NCI-H1417 treated with DMSO at 0.1 percent for 48 hours (cell line): ENCODE data around the gene KCNQ1.

Experiments used
- DNase-seq: peaks from one replicate; lab custom pipeline; 2025; lab: John Stamatoyannopoulos, UW

The KCNQ1 gene

DNA sequence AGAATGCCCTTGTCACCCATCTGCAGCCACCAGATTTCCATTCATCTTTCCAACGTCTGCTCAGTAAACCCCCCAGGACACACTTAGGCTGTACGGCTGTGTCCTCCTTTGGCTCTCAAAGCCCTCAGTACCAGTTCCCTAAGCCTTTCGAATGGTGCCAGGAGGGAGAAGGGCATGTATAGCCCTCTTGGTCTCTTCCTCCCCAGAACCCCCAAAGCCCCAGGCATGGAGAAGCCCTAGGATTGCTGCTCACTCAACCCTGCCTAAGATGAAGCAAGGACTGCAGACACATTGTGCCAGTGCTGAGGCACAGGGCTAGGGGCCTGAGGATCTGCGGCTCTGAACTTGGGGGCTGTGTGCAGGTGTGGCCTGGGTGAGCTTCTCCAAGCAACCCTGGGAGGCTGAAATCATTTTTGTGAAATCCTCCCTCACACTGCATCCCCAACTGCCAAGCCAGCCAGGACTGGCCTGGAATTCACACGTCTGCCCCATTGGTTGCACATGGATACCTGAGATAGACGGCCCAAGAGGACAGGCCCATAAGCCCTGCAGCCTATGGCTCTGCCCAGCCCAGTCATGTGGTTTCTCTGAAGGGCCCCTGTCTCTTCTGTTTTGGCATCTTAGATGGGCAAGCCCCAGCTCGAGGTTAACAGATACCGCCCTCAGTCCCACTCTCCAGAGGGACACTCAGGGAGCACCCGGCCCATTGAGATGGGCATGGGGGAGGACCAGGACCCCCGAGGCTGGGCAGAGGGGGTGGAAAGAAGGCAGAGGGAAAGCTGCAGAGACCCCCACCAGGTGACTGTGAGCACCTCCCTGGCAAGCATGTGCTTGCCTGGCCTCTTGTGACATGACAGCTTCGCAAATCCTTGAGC, 221.0 kb downstream of the KCNQ1 start:
- no peak for DNase-seq

DNA sequence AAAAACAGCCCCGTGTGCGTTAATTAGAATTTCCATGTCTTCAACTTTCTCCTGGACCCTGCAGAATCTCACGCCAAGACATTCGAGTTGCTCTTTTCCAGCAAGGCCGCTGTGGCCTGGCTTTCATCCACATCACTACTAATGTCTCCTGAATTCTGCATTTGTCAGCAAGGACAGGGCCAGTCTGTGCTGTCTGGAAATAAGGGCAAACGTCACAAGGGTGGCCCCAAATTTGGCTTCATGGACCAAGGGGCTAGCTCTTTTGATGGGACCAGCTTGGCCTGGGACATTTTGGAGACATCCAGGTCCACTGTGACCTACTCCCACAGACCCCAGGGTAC, 221.6 kb downstream of the KCNQ1 start:
- no peak for DNase-seq

DNA sequence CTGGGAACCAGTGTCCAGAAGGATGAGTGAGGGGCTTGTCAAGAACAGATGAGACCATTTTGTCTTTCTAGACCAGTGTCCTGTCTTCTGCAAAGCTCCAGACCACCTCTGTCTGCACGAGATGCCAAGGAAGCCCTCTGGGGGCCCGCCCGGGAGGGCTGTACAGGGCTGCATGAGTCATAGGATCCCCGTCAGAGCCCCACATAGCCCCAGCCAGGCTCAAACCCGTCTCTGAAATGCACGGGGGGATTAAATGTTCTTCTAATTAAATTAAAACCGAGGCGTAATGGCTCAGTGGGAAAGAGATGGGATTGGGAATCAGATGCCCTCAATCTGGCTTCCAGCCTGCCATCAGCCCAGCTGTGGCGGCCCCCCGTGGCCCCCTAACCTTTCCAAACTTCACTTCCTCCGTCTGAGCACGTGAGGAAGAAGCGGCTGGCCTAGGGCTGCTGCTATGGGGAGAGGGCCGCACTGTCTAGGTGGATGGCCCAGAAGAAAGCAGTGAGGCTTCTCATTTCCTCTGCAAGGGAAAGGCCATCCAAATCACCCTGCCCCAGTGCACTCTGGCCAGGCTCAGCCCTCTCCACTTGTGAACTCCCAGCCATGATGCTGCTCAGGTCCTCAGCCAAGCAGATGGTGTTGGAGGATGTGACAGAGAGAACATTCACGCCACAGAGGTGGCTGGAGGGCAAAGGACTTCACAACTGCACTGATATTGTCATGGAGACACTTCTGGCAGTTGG, 222.2 kb downstream of the KCNQ1 start:
- no peak for DNase-seq

DNA sequence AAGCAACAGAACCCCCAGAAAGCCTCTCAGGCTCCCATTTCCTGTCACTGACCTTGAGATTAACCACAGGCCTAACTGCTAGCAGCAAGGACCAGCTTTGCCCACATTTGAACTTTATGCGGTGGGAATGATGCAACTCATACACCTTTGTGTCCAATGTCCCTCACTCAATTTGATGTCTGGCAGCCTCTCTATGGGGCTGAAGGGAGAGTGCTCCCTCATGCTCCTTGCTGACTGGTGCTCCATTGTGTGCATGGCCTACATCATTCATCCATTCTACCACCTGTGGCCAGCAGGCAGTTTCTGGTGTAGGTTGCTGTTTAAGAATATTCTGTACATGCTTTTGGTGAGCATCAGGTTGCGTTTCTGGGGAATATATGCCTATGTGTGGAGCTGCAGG, 223.1 kb downstream of the KCNQ1 start:
- DNase-seq, result no peak

DNA sequence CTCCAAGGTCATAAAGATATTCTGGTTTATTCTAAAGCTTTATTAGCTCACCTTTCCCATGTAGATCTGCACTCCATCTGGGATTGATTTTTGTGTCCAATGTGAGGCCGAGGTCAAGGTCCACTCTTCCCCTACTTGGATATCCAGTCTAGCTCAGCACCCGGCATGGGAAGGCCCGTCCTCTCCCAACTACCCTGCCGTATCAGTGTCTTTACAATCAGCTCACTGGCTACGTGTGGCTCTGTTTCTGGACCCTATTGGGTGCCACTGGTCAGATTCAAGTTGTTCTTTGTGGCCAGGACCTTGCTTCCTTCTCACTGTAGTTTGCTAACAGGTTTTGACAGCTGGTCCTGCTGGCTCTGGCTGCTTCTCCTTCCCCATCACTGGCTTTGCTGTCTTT, 224.1 kb downstream of the KCNQ1 start:
- no peak for DNase-seq

DNA sequence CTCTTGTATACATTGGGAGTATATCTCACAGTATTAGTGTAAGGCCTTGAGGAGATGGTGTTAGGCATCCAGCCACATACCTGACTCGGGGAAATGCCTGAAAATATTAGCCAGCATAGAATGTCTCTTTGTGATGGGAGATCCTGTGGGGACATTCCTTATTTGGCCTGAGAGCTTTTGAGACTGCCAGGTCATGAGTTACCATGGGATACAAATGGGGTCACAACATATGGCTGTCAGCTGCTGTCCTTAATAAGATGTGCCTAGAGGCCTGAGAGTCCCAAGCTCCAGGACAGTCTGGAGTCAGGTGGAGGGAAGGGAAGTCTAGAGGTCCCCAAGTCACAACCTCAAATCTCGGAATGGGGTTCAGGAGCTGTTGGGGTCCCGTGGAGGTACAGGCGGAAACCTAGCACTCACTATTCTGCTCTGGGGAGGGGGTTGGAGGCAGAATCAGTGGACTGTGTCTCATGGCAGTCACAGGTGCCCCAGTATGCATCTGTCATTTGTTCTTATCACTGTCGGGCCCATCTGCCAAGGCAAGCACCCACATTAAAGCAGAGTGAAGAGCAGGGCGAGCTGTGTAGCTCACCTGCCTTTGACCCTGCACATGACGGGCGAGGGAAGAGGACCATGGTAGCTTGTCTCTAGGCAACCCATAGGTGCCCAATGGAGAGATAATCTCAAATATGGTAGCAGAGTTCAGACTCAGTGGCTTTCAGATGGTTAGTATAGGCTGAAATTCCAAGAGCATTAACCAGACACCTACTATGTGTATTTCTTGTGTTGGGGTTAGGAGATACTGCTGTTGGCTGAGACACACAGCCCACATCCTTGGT, 225.0 kb downstream of the KCNQ1 start:
- no peak for DNase-seq

DNA sequence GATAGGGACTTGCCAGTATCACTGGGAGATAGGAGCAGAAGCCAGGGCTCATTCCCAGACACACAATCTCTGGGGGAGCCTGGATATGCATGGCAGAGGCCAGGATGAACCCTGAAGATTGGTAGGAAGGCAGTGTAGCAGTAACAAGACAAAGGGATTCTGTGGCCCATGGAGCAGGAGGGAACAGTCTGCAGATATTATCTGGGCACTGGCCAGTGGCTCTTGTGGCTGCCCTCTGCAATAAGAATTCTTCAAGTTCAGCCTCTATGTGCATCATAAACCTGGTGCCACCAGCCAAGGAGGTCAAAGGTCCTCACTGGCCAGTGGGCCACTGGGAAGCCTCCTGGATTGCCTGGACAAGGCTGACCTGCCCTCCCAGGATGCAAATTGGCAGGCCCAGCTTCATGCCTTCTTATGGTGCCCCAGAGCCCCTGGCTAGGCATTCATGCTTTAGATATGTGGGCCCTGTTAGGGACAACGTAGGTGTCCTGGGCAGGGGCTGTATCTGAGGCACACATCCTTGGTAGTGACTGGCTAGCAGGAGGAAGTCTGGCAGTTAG, 225.8 kb downstream of the KCNQ1 start:
- no peak for DNase-seq

DNA sequence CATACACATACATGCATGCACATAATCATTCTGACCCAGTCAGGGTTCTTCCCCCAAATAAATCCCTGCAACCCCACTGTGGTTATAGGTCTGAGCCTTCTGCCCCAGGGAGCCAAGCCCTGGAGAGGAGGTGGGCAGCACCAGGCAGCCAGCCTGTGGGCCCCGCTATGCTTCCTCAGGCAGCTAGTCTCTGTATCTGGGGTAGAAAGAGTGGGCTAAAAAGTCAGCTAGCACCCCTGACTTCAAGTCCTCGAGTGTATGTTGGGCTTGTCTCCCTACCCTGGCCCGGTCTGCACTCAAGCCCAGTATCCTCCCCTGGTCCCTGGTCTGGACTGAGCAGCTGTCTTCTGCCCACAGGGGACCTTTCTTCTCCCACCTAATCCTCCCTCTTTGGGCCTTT, 226.9 kb downstream of the KCNQ1 start:
- DNase-seq, result no peak

DNA sequence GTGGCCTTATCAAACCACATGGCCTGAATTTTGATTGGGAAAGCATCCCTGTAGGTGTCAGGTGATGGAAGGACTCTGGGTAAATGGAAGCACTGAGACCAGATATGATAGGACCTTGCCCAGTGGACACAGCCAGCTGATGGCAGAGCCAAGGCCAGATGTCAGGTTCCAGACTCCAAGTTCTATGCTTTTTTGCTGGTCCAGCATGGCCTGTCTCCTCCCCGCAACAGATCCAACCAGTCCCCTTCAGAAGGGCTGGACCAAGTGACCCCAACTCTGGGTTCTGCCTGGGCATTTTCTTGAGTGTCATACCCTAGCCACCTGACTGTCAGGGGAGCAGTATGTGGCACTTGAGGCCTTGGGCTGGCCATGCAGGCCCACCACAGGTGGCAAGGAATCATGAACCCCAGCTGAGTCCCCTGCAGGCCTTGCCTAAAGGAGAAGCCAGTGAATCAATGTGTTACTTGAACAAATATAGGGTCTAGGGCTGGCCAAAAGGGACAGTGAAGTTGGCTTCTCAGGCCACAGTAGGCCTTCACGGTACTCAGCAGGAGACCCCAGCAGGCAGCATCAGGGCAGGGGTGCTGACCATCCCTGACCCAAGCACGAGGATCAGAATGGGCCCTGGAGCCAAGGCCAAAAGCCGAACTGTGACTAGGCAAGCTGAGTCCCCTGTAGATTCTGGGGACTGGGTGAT, 227.9 kb downstream of the KCNQ1 start:
- no peak for DNase-seq

DNA sequence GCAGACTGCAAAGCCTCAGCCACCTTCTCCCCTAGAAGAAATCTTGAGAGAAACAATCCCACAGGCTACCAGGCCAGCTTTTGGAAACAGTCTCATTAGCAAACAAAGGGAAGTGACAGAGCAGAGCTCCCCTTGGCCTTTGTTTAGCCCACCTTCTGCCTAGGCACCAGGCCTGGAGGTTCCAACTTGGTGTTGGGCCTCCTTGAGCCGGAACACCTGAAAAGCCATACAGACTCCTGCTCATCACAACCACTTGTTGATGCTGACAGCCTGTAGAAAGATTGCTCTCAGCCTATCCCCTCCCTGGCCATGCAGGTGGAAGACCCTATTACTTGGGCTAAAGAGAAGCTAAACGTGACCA, 228.4 kb downstream of the KCNQ1 start:
- DNase-seq, result no peak

DNA sequence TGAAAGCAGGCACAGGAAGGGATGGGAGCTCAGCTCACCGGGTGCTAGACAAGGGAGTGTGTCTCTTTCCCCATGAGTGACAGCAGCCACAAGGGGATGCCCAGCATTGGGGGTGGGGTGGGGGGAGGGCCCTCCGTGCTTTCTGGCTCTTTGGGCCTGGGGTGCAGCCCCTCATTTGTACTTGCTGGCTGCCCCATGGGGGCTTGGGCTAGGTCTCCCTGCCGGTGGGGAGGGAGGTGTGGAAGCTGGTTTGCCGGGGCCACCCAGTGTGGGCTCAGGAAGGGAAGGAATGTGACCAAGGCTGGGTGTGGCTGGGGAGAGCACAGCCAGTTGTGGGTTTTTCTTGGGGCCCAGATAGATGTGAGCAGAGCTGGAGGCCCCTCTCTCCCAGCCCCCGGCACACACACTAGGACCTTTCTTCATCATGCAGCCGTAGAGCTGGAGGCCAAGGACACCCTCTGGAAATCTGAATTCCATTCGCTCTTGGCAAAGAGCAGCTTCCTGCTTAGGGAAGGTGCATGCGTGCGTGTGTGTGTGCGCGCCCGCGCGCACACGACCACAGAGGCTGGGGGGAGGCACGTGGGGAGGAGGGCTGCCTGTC, 229.2 kb downstream of the KCNQ1 start:
- DNase-seq, result no peak

DNA sequence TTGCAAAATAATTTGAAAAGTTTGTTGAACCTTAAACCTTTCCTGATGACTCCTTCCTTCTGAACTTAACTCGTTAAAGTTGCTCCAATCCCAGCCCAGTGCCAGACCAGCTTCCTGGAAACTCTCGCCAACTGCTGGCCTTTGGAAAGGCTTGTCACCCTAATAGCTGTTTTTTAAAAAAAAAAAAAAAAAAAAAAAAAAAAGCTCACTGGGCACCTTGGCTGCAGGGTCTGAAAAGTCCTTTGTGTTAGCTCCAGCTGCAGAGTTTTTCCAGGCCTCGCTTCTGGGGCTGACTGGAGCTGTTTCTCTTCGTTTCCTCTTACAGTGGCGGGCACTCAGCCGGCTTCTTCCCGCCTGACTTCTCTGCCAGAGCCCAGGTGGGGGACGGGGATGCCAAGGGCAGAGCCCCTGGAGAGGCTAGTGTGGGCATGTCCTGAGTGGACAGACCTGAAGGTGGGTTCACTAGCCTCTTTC, 229.9 kb downstream of the KCNQ1 start:
- no peak for DNase-seq

DNA sequence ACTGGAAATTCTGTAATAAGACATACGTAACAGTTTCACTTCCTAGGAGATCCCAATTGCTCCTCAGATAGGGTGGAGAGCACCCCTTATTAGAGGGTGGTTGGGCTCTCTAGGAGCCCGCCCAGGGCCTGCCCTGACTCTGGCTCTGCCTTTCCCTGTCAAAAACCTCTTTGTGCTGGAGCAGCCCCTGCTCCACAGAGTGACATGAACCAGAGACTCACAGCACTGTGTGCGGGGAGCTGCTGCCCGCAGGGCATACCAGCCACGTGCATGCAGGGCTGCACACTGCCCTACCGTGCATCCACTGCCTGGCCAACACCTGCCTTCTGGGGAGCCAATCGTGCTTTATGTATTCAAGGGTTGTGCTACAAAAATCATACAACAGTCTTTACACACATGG, 230.7 kb downstream of the KCNQ1 start:
- no peak for DNase-seq

DNA sequence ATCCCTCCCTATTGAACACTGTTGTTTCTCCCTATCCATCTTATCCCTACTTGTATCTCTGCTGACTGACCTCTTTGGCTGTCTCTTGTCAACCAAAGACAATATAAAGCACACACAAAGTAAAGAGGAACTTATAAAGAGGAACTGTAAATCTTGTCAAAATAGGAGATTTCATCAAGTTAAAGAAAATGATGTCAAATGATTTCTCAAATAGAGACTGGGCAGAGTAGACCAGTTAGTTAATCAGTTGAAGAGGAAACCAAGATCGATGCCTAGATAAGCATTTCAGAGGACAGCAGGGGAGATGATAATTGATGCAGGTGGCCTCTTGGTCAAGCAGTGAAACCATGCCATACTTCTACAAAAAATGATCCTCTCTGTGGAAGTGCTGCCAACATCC, 232.3 kb downstream of the KCNQ1 start:
- DNase-seq, result no peak

DNA sequence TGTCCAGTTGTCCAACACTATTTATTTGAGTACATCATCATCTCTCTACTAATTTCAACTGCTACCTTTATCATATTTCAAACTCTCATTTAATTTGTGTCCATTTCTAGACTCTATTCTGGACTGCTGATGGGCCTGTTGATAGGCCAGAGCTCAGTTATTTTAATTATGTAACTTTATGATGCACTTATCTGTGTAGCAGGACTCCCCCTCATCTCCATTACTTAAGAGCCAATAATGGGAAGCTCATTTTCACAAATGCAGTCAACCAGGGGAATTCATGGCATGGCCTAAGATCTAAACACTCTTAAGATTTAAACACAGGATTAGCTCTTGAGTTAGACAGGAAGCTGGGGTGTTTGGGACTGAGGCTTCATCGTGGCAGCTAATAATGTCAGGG, 233.6 kb downstream of the KCNQ1 start:
- DNase-seq, result no peak

DNA sequence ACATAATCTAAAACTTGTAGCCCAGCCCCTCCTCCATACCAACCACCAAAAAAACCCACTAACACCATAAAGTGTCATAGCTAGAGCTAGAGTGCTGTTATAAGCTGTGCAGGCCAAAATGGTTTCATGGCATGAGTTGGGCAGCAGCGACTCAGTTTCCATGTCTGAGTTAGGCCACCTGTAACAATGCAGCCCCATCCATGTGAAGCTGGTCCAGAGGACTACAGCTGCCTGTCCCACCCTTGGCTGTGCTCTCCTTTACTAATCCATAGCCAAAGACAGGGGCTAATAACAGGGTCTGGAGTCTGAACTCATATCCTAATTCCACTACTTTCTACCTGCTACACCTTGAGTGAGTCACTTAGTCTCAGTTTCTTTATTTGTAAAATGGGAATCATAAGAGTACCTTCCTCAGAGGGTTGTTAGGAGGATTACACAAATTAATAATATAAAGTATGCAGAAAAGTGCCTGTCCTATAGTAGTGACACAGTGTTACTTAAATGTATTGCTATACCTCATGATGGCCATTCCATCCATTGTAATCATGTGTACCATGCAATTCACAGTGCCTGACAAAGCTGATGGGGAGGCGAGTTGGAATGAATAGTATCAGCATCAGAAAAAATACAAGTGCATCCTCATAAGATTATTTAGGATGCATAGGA, 234.3 kb downstream of the KCNQ1 start:
- no peak for DNase-seq

DNA sequence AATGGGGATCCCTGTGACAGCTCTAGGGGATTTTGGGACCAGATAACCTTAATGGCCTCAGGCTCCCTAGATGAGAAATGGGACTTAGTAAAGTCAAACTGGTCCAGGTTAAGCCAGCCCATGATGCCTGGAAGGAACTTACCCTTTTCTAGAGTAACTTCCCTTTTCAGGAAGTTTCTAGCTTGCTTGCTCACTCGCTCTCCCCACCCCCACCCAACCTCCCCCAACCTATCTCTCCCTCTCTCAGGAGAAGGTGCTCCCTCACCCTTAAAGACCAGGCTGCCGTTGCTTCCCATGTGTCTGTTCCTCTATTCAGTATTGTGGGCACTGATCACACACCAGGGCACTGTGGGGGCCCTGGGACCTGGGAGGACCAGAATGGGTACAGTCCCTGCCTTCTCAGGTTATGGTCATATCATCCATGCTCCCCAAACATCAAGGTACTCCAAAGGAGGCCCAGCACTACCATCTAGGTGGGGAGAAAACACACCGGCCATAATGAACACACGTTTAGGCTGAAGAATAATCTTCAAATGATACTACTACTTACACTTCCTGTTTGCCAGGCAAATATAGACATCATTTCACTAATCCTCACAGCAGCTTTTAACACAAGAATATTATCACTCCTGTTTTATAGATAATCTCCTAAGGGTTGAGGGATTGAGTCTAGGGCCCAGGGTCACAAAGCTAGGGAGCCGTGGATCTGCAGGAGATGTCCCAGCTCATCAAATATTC, 236.8 kb downstream of the KCNQ1 start:
- DNase-seq, result no peak

DNA sequence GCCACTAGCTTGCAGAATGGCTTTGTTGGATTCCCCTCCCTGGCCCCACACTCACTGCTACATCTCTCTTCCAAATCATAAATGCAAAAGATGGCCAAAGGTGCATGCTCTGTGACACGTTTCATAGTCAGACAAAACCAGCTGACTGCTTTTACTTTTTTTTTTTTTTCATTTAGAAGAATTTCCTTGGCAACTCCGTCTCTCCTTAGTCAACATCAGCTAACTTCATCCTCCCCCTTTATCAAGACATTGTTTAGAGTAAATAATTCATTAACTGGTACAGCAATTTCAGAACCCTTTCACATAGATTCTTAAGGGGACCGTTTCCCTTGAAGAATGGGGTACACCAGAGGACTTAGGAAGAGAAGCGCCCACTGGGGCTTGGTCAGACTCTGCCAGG, 239.0 kb downstream of the KCNQ1 start:
- DNase-seq, result no peak

DNA sequence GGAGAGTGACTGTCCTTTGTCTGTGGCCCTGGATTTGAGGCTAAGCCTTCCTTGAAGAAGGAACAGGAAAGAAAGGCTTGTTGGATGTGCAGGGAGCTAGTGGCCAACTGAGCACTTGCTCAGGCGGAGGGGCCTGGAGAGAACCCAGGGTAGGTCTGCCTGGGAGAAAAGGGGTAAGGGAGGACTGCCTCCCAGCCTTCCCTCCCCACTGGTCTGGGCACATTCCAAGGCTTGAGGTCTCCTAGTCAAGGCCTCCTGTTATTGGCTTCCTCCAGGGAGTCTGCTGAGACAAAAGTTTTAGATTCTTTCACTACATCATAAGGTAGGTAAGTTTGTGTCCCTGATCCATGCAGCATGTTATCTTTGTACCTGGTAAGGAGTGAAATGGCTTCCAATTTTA, 239.8 kb downstream of the KCNQ1 start:
- no peak for DNase-seq

DNA sequence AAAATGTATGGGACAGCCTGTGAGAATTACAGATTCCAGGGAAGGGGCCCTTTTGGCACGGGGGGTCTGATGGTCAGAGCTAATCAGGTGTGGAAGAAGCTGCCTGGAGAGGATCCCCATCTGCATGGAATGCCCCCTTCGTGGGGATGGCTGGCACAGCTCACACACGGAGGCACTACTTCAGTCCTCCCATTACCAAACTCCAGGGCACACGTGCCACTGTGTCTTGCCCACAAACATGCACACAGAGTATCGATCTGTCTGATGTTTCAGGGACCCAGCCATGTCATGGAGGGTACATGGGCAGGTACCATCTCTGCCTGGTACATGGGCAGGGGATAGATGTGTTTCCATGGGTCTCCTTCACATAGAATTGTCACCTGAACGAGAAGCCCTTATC, 240.2 kb downstream of the KCNQ1 start:
- DNase-seq, result no peak
